Mammary epithelial cell (primary cell): ENCODE results near the gene ORC1.
"Not testable (repeated sequence)": the region's sequence is repeated elsewhere in the genome, so short reads cannot be mapped to it uniquely, and the experiment has no call there.

Experiments used
- EZH2 ChIP-seq: IDR thresholded peaks from 2 replicates; pipeline ENCODE4 v1.6.1; 2012; ENCODE audit warnings: low read length, inconsistent platforms, borderline replicate concordance
- TF ChIP-seq, protein P1 (sequence below), 2 donors: IDR thresholded peaks in 1 of 2; conservative IDR thresholded peaks in 1 of 2; 2 replicates each; pipeline ENCODE4 v1.5.1; 2011 to 2012; ENCODE audit warnings: inconsistent platforms in 2 of 2, low read length in 2 of 2, mild to moderate bottlenecking in 2 of 2, control low read depth in 1 of 2, low read depth in 1 of 2; ENCODE audit not compliant: insufficient read depth in 1 of 2; ENCODE audit errors: extremely low read depth in 1 of 2

DNA sequence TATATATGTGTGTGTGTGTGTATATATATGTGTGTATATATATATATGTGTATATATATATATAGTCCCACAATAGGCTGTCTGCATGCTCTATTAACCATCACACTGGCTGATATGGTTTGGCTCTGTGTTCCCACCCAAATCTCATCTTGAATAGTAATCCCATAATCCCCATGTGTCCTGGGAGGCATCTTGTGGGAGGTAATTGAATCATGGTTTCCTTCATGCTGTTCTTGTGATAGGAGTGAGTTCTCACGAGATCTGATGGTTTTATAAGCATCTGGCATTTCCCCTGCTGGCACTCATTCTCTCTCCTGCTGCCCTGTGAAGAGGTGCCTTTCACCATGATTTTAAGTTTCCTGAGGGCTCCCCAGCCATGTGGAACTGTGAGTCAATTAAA, 34.4 kb downstream of the ORC1 start:
- TF ChIP-seq, protein P1, sequence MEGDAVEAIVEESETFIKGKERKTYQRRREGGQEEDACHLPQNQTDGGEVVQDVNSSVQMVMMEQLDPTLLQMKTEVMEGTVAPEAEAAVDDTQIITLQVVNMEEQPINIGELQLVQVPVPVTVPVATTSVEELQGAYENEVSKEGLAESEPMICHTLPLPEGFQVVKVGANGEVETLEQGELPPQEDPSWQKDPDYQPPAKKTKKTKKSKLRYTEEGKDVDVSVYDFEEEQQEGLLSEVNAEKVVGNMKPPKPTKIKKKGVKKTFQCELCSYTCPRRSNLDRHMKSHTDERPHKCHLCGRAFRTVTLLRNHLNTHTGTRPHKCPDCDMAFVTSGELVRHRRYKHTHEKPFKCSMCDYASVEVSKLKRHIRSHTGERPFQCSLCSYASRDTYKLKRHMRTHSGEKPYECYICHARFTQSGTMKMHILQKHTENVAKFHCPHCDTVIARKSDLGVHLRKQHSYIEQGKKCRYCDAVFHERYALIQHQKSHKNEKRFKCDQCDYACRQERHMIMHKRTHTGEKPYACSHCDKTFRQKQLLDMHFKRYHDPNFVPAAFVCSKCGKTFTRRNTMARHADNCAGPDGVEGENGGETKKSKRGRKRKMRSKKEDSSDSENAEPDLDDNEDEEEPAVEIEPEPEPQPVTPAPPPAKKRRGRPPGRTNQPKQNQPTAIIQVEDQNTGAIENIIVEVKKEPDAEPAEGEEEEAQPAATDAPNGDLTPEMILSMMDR (conservative IDR thresholded peaks at IDR 0.05 in 1 of 2, IDR thresholded peaks at IDR 0.05 in 1 of 2; ENCODE audit: extremely low read depth in 1 of 2, insufficient read depth in 1 of 2, low read depth in 1 of 2, low read length in 2 of 2): not testable (repeated sequence)
- TF ChIP-seq EZH2: not testable (repeated sequence)
